ENCODE measurements around the gene ANKS1A.

DNA sequence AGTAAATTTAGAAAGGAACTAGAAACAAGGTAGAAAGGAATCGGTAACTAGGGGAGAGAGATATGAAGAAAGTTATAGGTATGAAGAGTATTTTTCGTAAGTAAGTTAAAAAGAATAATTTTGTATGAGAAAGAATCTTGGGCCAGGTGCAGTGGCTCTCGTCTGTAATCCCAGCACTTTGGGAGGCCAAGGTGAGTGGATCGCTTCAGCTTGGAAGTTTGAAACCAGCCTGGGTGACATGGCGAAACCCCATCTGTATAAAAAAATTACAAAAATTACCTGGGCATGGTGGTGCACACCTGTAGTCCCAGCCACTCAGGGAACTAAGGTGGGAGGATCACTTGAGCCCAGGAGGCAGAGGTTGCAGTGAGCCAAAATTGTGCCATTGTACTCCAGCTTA, 210.1 kb downstream of the ANKS1A start:
- TF ChIP-seq EZH2phosphoT487 (IDR thresholded peaks at IDR 0.05; ENCODE audit: low read length) (no peak), CTCF (IDR thresholded peaks at IDR 0.05; ENCODE audit: low read length) (no peak), EZH2 (optimal IDR thresholded peaks at IDR 0.05; ENCODE audit: low read depth, low read length) (no peak)

Data from MM.1S (cell line).